Measurements from ENCODE around the gene MACROD2.

MACROD2 gene

DNA sequence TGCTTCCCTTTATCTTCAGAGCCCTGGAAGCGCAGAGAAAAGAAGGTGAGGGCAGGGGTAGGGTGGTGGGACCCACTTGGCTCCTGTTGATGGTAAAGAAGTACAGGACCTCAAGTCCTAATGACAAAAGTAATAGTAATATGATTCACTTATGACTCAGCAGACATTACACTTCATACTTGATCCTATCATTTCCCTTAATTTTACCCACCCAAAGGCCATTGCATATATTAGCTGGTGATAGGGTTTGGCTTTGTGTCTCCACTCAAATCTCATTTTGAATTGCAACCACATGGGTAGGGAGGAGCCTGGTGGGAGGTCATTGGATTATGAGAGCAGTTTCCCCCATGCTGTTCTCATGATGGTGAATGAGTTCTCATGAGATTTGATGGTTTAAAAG is 1697.3 kb downstream of the MACROD2 start:
- no peak overlapping the region for H3K4me3 ChIP-seq (ENCODE audit: low read depth, low read length)
- H3K27ac ChIP-seq (ENCODE audit: extremely low read depth, low read depth, low read length): no peak overlapping the region
- no peaks in the 10 kb centered on the region for H3K4me1 ChIP-seq (ENCODE audit: control insufficient read depth, insufficient read depth, low read length)
- H3K9me3 ChIP-seq (ENCODE audit: control insufficient read depth, insufficient read depth, low read depth, low read length): no peaks in the 10 kb centered on the region
- TF ChIP-seq ZNF704 (tag by site-specific recombination; IDR thresholded peaks at IDR 0.05): no peak
- TF ChIP-seq SETDB1 (IDR thresholded peaks at IDR 0.05; ENCODE audit: insufficient read length, low read length): no peak
- TF ChIP-seq, protein P1, sequence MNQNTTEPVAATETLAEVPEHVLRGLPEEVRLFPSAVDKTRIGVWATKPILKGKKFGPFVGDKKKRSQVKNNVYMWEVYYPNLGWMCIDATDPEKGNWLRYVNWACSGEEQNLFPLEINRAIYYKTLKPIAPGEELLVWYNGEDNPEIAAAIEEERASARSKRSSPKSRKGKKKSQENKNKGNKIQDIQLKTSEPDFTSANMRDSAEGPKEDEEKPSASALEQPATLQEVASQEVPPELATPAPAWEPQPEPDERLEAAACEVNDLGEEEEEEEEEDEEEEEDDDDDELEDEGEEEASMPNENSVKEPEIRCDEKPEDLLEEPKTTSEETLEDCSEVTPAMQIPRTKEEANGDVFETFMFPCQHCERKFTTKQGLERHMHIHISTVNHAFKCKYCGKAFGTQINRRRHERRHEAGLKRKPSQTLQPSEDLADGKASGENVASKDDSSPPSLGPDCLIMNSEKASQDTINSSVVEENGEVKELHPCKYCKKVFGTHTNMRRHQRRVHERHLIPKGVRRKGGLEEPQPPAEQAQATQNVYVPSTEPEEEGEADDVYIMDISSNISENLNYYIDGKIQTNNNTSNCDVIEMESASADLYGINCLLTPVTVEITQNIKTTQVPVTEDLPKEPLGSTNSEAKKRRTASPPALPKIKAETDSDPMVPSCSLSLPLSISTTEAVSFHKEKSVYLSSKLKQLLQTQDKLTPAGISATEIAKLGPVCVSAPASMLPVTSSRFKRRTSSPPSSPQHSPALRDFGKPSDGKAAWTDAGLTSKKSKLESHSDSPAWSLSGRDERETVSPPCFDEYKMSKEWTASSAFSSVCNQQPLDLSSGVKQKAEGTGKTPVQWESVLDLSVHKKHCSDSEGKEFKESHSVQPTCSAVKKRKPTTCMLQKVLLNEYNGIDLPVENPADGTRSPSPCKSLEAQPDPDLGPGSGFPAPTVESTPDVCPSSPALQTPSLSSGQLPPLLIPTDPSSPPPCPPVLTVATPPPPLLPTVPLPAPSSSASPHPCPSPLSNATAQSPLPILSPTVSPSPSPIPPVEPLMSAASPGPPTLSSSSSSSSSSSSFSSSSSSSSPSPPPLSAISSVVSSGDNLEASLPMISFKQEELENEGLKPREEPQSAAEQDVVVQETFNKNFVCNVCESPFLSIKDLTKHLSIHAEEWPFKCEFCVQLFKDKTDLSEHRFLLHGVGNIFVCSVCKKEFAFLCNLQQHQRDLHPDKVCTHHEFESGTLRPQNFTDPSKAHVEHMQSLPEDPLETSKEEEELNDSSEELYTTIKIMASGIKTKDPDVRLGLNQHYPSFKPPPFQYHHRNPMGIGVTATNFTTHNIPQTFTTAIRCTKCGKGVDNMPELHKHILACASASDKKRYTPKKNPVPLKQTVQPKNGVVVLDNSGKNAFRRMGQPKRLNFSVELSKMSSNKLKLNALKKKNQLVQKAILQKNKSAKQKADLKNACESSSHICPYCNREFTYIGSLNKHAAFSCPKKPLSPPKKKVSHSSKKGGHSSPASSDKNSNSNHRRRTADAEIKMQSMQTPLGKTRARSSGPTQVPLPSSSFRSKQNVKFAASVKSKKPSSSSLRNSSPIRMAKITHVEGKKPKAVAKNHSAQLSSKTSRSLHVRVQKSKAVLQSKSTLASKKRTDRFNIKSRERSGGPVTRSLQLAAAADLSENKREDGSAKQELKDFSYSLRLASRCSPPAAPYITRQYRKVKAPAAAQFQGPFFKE (tag by site-specific recombination; IDR thresholded peaks at IDR 0.05; ENCODE audit: borderline replicate concordance): no peak
- TF ChIP-seq, protein P2, sequence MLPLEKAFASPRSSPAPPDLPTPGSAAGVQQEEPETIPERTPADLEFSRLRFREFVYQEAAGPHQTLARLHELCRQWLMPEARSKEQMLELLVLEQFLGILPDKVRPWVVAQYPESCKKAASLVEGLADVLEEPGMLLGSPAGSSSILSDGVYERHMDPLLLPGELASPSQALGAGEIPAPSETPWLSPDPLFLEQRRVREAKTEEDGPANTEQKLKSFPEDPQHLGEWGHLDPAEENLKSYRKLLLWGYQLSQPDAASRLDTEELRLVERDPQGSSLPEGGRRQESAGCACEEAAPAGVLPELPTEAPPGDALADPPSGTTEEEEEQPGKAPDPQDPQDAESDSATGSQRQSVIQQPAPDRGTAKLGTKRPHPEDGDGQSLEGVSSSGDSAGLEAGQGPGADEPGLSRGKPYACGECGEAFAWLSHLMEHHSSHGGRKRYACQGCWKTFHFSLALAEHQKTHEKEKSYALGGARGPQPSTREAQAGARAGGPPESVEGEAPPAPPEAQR (tag by site-specific recombination; IDR thresholded peaks at IDR 0.05): no peak
- no peak for TF ChIP-seq ZBTB8A (tag by site-specific recombination; IDR thresholded peaks at IDR 0.05)
- POLR2A ChIA-PET: no interaction called here
- CTCF ChIA-PET: no interaction called here
- H3K36me3 ChIP-seq (ENCODE audit: control insufficient read depth in 2 of 2, insufficient read depth in 1 of 2, low read length in 2 of 2): no peaks in the 10 kb centered on the region

DNA sequence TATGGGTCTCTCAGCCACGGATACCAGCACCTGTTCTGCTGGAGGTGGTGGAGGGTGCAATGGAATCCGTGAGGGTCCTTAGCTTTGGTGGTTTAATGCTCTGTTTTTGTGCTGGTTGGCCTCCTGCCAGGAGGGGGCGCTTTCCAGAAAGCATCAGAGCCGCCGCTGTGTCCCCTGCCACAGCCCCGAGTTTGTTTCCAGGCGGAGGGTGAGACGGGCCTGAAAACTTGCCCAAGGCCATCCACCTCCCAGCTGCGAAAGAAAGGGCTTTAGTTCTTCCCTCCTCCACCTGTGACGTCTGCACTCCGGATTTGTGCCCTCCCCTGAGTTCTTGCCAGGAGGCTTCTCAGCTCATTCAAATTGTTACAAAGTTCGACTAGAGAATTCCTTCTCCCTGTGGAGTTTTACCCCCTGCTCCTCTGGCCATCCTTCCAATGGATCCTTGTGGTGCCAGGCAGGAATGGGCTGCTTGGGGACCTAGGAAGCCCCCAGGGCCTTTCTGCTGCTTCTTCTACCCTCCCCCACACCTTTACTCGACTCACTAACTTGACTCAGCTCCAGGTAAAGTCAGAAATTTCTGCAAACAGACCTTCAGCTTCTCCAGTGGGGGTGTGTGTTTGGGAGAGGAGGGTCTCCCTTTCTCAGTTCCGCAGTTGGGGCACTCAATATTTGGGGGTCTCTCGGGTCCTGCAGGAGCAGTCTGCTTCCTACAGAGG is 1704.3 kb downstream of the MACROD2 start:
- no peak for TF ChIP-seq ZNF48 (tag by site-specific recombination; IDR thresholded peaks at IDR 0.05)
- TF ChIP-seq ZBTB6 (tag by site-specific recombination; IDR thresholded peaks at IDR 0.05): no peak
- TF ChIP-seq ZNF670 (tag by site-specific recombination; IDR thresholded peaks at IDR 0.05; ENCODE audit: low read depth): no peak
- no peak for TF ChIP-seq HOXD13 (CRISPR knock-in tag; IDR thresholded peaks at IDR 0.05; ENCODE audit: borderline replicate concordance)
- TF ChIP-seq PRDM1 (tag by site-specific recombination; IDR thresholded peaks at IDR 0.05): no peak
- no peak for TF ChIP-seq ZNF354C (tag by site-specific recombination; IDR thresholded peaks at IDR 0.05; ENCODE audit: borderline replicate concordance, low read depth)
- TF ChIP-seq ZNF404 (tag by site-specific recombination; IDR thresholded peaks at IDR 0.05): no peak
- no peak for TF ChIP-seq ZNF274 (IDR thresholded peaks at IDR 0.05; ENCODE audit: low read length)
- no peak for TF ChIP-seq ZNF274 (tag by site-specific recombination; IDR thresholded peaks at IDR 0.05; ENCODE audit: borderline replicate concordance)
- TF ChIP-seq ZNF677 (tag by site-specific recombination; IDR thresholded peaks at IDR 0.05): no peak
- TF ChIP-seq ZNF521 (tag by site-specific recombination; IDR thresholded peaks at IDR 0.05): no peak
- TF ChIP-seq ZNF585B (tag by site-specific recombination; IDR thresholded peaks at IDR 0.05): no peak
- no peak for TF ChIP-seq ZBTB20 (tag by site-specific recombination; IDR thresholded peaks at IDR 0.05)
- TF ChIP-seq HOXC10 (CRISPR knock-in tag; IDR thresholded peaks at IDR 0.05): no peak
- no peak for TF ChIP-seq ZNF580 (tag by site-specific recombination; IDR thresholded peaks at IDR 0.05)
- TF ChIP-seq SETDB1 (IDR thresholded peaks at IDR 0.05; ENCODE audit: insufficient read length, low read length): no peak
- TF ChIP-seq KLF8 (tag by site-specific recombination; IDR thresholded peaks at IDR 0.05): no peak
- TF ChIP-seq, protein P3, sequence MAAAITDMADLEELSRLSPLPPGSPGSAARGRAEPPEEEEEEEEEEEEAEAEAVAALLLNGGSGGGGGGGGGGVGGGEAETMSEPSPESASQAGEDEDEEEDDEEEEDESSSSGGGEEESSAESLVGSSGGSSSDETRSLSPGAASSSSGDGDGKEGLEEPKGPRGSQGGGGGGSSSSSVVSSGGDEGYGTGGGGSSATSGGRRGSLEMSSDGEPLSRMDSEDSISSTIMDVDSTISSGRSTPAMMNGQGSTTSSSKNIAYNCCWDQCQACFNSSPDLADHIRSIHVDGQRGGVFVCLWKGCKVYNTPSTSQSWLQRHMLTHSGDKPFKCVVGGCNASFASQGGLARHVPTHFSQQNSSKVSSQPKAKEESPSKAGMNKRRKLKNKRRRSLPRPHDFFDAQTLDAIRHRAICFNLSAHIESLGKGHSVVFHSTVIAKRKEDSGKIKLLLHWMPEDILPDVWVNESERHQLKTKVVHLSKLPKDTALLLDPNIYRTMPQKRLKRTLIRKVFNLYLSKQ (tag by site-specific recombination; IDR thresholded peaks at IDR 0.05; ENCODE audit: borderline replicate concordance): no peak
- no peak for TF ChIP-seq ZBTB8A (tag by site-specific recombination; IDR thresholded peaks at IDR 0.05)
- POLR2A ChIA-PET: no interaction called here
- Histone ChIP-seq H3K4me1 (ENCODE audit: control insufficient read depth, insufficient read depth, low read length) (no peaks in the 10 kb centered on the region), H3K9me3 (ENCODE audit: control insufficient read depth, insufficient read depth, low read depth, low read length) (no peaks in the 10 kb centered on the region), H3K27ac (ENCODE audit: extremely low read depth, low read depth, low read length) (no peak overlapping the region), H3K4me3 (ENCODE audit: low read depth, low read length) (no peak overlapping the region), H3K36me3 (ENCODE audit: control insufficient read depth in 2 of 2, insufficient read depth in 1 of 2, low read length in 2 of 2) (no peaks in the 10 kb centered on the region)
- CTCF ChIA-PET: interaction anchor here (0.6 to 0.7 kb wide), 2 partner anchors 19 to 37 kb away, joined by 3 to 4 read pairs; no protein-coding TSS in a partner anchor
